BJ (cell line): Measurements from ENCODE around the gene MCF2. TPM values are rescaled to one million over a fixed set of nuclear protein-coding genes. Genes with fewer than 3 reads are reported as not detected.

ENCODE experiments used
- CTCF ChIA-PET: fragments of 350-600 bp; formaldehyde crosslinking; extraction: SDS; loops from one replicate; lab custom pipeline; 2021; ENCODE audit warnings: antibody characterized with exemption, inconsistent platforms; lab: Yijun Ruan, JAX
- POLR2A ChIA-PET: fragments of 300-600 bp; sonication (Branson Sonifier 250); formaldehyde crosslinking; extraction: SDS; loops from one replicate; lab custom pipeline; 2021; ENCODE audit warnings: antibody characterized with exemption; lab: Charles Lee
- DNase-seq: peaks from one replicate; pipeline ENCODE4 v3.0.0-alpha.2; 2011; ENCODE audit warnings: low read depth
- H3K27me3 ChIP-seq: 2 replicates; pipeline ENCODE4 v1.6.0; 2011; ENCODE audit warnings: low read length; ENCODE audit not compliant: control insufficient read depth, insufficient read depth
- H3K36me3 ChIP-seq: 2 replicates; pipeline ENCODE4 v1.5.1; 2011; ENCODE audit warnings: low read length; ENCODE audit not compliant: control insufficient read depth, insufficient read depth
- H3K4me3 ChIP-seq: 2 replicates; pipeline ENCODE4 v1.5.1; 2011; ENCODE audit warnings: low read depth, mild to moderate bottlenecking, control low read depth, low read length
- CTCF ChIP-seq: IDR thresholded peaks from 2 replicates; pipeline ENCODE4 v1.5.1; 2011; ENCODE audit warnings: low read depth, mild to moderate bottlenecking, control low read depth, inconsistent platforms, low read length, moderate library complexity; ENCODE audit not compliant: insufficient read depth
- polyA plus RNA-seq: library from polyadenylated mRNA; depleted of rRNA; stranded (reverse); fragments of >200 nt; gene quantifications from 2 replicates; pipeline ENCODE4 v1.2.3, GENCODE V29; 2011

Gene MCF2
- polyA plus RNA-seq, 1 experiment = not detected

DNA sequence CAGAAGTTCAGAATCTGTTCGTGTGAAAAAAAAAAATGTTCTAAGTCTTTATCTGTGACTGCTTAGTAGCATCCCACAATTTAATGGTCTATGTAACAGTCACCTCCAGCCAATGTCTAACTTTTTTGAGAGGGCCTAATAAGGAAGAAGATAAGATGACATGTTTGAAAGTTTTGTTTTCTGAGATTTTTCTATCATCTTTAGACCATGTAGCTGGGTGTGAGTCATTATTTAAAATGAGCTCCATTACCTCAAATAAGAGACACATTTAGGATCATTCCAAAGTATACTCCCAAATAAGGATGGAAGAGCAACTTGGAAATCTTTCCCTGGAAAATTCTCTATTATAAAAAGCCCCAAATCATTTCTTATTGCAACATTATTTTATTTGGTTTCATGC is 28.2 kb upstream of the MCF2 start:
- POLR2A ChIA-PET = no interaction called here
- TF ChIP-seq CTCF = no peak

DNA sequence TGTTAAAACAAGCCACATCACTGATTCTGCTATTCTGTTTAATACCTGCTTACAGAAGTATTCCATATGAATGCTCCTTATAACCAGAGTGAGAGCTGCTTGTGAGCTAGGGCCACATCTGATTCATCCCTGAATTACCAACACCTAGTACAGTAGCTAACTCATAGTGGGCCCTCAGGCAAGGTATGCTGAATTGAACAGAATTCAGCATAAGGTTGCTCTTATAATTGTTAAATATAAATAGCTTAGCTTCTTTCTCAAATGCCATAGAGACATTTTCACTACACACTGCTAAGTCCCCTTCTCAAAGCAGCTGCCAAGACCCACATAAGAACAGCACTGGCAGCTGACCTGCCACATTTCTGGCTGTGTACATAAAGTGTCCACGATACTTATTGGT is 27.0 kb upstream of the MCF2 start:
- H3K27me3 ChIP-seq = no peaks in the 10 kb centered on the region
- no peak for DNase-seq
- POLR2A ChIA-PET = no interaction called here
- no peak overlapping the region for H3K4me3 ChIP-seq
- TF ChIP-seq CTCF = no peak
- CTCF ChIA-PET = no interaction called here
- H3K36me3 ChIP-seq = no peaks in the 10 kb centered on the region

More for the DNA sequence above, 28.2 kb upstream of the MCF2 start:
- H3K4me3 ChIP-seq = no peak overlapping the region
- H3K27me3 ChIP-seq = no peaks in the 10 kb centered on the region
- H3K36me3 ChIP-seq = no peaks in the 10 kb centered on the region
- DNase-seq = no peak
- CTCF ChIA-PET = no interaction called here

DNA sequence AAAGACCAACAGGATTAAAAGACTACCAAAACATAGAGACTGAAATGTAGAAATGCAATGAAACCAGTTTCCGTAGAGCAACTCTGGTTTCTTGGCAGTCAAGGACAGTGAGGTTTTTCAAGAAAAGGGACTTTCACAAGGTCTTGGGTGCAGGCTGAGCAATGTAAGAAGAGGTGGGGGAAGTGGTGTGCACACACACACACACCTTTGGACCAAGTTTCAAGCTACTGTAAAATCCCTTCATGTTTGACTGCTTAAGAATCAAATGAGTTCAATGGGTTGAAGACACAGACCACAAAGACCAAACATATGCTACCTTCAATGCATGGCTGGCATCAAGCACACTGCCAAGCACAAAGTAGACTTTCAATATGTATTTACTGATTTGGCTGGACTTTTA is 17.8 kb upstream of the MCF2 start:
- Histone ChIP-seq H3K27me3 (no peaks in the 10 kb centered on the region), H3K4me3 (no peak overlapping the region), H3K36me3 (no peaks in the 10 kb centered on the region)
- ChIA-PET POLR2A (no interaction called here), CTCF (no interaction called here)
- TF ChIP-seq CTCF = no peak
- DNase-seq = no peak

DNA sequence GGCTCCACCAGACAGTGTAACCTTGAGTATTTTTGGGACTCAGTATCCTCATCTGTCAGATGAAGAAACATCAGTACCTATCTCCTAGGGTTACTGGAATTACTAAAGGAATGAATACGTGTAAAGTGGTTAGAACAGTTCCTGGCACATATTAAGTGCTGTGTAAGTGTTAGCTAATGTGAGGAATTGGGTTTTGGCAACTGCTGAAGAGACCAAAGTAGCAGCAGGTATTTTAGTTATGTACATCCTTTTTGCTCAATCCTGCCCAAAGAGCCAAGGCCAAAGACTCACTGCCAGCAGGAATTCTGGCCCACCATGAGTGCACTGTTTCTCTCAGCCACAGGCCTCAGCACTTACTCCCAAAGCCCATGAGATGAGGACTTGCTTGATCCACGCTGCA is 16.7 kb upstream of the MCF2 start:
- no peak for TF ChIP-seq CTCF
- no peak for DNase-seq
- ChIA-PET POLR2A (no interaction called here), CTCF (no interaction called here)
- H3K4me3 ChIP-seq = no peak overlapping the region
- H3K36me3 ChIP-seq = no peaks in the 10 kb centered on the region
- no peaks in the 10 kb centered on the region for H3K27me3 ChIP-seq

- CTCF ChIA-PET = no interaction called here
- Histone ChIP-seq H3K36me3 (no peaks in the 10 kb centered on the region), H3K27me3 (no peaks in the 10 kb centered on the region), H3K4me3 (no peak overlapping the region)
- no peak for DNase-seq
- TF ChIP-seq CTCF = no peak
- POLR2A ChIA-PET = no interaction called here
These were observed 13.0 kb upstream of the MCF2 start for GRCh38 chrX:139720979-139721378.
